Measurements from ENCODE around the gene AACS. TPM values are rescaled to one million over a fixed set of nuclear protein-coding genes. Genes with fewer than 3 reads are reported as not detected.

Gene AACS
- total and polyA plus RNA-seq, 2 of the 8 experiments (the other 6 are each of a cell fraction or from before 2014, with no cell fraction given) = 51.9 to 52.4 TPM

DNA sequence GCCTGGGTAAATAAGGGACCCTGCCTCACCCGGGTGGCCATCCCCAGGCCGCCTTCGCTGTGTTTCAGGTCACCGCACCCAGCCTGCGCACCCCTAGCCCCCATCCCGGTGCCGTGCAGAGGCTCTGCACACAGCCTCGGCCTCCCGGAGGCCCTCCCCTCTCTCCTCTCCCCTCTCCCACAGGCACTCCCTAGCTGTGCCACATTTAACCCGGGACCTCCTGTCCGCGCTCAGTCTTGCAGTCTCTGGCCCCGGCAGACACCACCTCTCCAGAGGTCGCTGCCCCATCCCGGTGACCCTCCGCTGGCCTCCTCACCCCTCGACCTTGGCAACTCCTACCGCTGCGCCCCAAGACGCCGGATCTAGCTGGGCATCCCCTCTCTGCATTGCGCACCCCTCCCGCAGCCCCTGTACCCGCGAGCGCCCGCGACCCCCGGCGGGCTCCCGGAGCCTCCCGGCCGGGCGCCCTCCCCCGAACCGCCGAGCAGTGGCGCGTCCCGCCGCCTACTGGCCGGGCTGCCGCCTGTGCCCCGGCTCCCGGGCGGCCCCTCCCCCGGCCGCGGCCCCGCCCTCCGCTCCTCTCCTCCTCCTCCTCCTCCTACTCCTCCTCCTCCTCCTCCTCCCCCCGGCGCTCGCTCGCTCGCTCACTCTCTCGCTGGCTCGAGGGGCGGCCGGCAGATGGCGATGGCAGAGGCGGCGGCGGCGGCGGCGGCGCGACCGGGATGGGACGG lies 120.7 kb downstream of the AACS start, which contains the start of gene TMEM132B:
TSS of gene TMEM132B (plus strand) at position 647 of the 731 bp plus-strand sequence.
- peak within 1 kb of the TSS; percentile 48; the same call in 1 of the 2 replicates for H2BK20ac ChIP-seq (ENCODE audit: low read length)
- H2AK5ac ChIP-seq (ENCODE audit: low read depth, low read length) = no peak within 1 kb of the TSS
- no peak within 1 kb of the TSS for H3K14ac ChIP-seq (ENCODE audit: insufficient read length)
- peak within 1 kb of the TSS; percentile 54 to 91 (median 72) for H3K4me3 ChIP-seq (ENCODE audit: extremely low read depth in 1 of 4, insufficient read depth in 2 of 4, low read depth in 3 of 4, low read length in 4 of 4)
- H2BK12ac ChIP-seq (ENCODE audit: low read depth, low read length) = peak within 1 kb of the TSS; percentile 95; the same call in 1 of the 2 replicates
- H3K18ac ChIP-seq (ENCODE audit: extremely low read depth, low read length) = peak within 1 kb of the TSS; percentile 94
- WGBS, 2 experiments (ENCODE audit: extremely low coverage in 1 of 2, insufficient coverage in 1 of 2, insufficient read length in 1 of 2, insufficient replicate concordance in 2 of 2, low coverage in 1 of 2, low lambda C conversion rate in 2 of 2, missing lambda C conversion rate in 1 of 2) = 0% methylated on average over 15 of the region's 71 CpGs; no CpG with 5 or more reads in 1 of the 2 experiments
- H3K27ac ChIP-seq (ENCODE audit: low read depth, low read length) = 0 out of 2 replicates have a peak within 1 kb of the TSS, but pooled peaks have one; percentile 6
- peaks cover 31% of the 10 kb centered on the region for H3K23me2 ChIP-seq (ENCODE audit: low read depth, low read length)
- H3K27me3 ChIP-seq (replicated peaks in 1 of 4; ENCODE audit: control insufficient read depth in 3 of 4, extremely low read depth in 1 of 4, insufficient read depth in 3 of 4, low read length in 3 of 4) = peaks cover 0 to 11% (median 5%) of the 10 kb centered on the region in 4 experiments; a peak in 4 of 7 replicates
- peaks cover 8% of the 10 kb centered on the region for H3K79me1 ChIP-seq (ENCODE audit: low read depth, low read length)
- H2BK5ac ChIP-seq (ENCODE audit: low read depth, low read length) = peak within 1 kb of the TSS; percentile 96
- peak within 1 kb of the TSS; percentile 83 for H3K4ac ChIP-seq (replicated peaks; ENCODE audit: insufficient read length, low read depth, low read length)
- peak in 1 of 2 experiments; percentile 89 for DNase-seq (ENCODE audit: low read depth in 1 of 2, low spot score in 2 of 2)
- peaks cover 0 to 10% of the 10 kb centered on the region in 2 experiments for H4K20me1 ChIP-seq (replicated peaks in 1 of 2; ENCODE audit: control insufficient read depth in 1 of 2, insufficient read depth in 2 of 2, low read length in 2 of 2)
- H3K56ac ChIP-seq (replicated peaks; ENCODE audit: insufficient read length, low read depth, low read length) = peak within 1 kb of the TSS; percentile 73
- no peak within 1 kb of the TSS for H3K23ac ChIP-seq (ENCODE audit: insufficient read length)
- peak within 1 kb of the TSS; percentile 92 for H4K8ac ChIP-seq (ENCODE audit: extremely low read depth, insufficient read depth, low read length)
- H4K91ac ChIP-seq (replicated peaks; ENCODE audit: insufficient read length, low read length) = peak within 1 kb of the TSS; percentile 97
- peak within 1 kb of the TSS; percentile 69 for H2BK120ac ChIP-seq (replicated peaks; ENCODE audit: low read depth, low read length)
- peak within 1 kb of the TSS; percentile 95; the same call in 1 of the 2 replicates for H2BK15ac ChIP-seq (ENCODE audit: low read length)
- H2AFZ ChIP-seq (ENCODE audit: low read length) = no peak within 1 kb of the TSS; the same call in 1 of the 2 replicates
- peak within 1 kb of the TSS in 3 of 4 experiments; percentile 52 to 91 (median 63); a peak in 5 of 7 replicates for H3K9ac ChIP-seq (replicated peaks in 1 of 4; ENCODE audit: extremely low read depth in 1 of 4, low read depth in 3 of 4, low read length in 3 of 4)
- peaks cover 0 to 29% of the 10 kb centered on the region in 2 experiments; a peak in 3 of 4 replicates for H3K79me2 ChIP-seq (ENCODE audit: control insufficient read depth in 1 of 2, insufficient read depth in 2 of 2, low read length in 2 of 2)
- H3K4me2 ChIP-seq (ENCODE audit: insufficient read depth in 1 of 2, low read depth in 2 of 2, low read length in 2 of 2) = peak within 1 kb of the TSS; percentile 76 to 100
- no peak for FAIRE-seq
- H3K4me1 ChIP-seq (replicated peaks in 1 of 4; ENCODE audit: control insufficient read depth in 3 of 4, insufficient read depth in 4 of 4, low read length in 3 of 4) = peaks cover 24 to 41% (median 26%) of the 10 kb centered on the region in 4 experiments
- ChIA-PET POLR2A (ENCODE audit: partially characterized antibody) (interaction anchor here (0.8 to 4.8 kb wide), 8 partner anchors 12 to 167 kb away, joined by 3 to 30 read pairs (median 3); no protein-coding TSS in a partner anchor), CTCF (ENCODE audit: partially characterized antibody) (interaction anchor here (1.0 to 1.7 kb wide), 6 partner anchors 16 to 148 kb away, joined by 3 to 5 read pairs (median 3); no protein-coding TSS in a partner anchor)
- H3K9me3 ChIP-seq (ENCODE audit: insufficient read depth in 2 of 2, low read depth in 1 of 2, low read length in 1 of 2) = no peaks in the 10 kb centered on the region; a peak in 1 of 4 replicates
- H4K5ac ChIP-seq (ENCODE audit: insufficient read length, low read depth, low read length) = peak within 1 kb of the TSS; percentile 68
- no peaks in the 10 kb centered on the region for H3K36me3 ChIP-seq (ENCODE audit: control insufficient read depth in 2 of 4, insufficient read depth in 4 of 4, low read length in 3 of 4)
- TF ChIP-seq FOSL1 (IDR thresholded peaks at IDR 0.05; ENCODE audit: insufficient read depth, low read depth, low read length) (no peak), TAF1 (IDR thresholded peaks at IDR 0.05; ENCODE audit: low read depth, low read length) (peak; percentile 76), PHF8 (conservative IDR thresholded peaks at IDR 0.05; ENCODE audit: low read depth, low read length) (peak; percentile 72), KDM4A (IDR thresholded peaks at IDR 0.05; ENCODE audit: low read depth, low read length, severe bottlenecking) (peak; percentile 25), KDM5A (IDR thresholded peaks at IDR 0.05; ENCODE audit: low read length) (no peak), TAF7 (optimal IDR thresholded peaks at IDR 0.05; ENCODE audit: borderline replicate concordance, low read depth, low read length) (peak; percentile 71), TBP (IDR thresholded peaks at IDR 0.05; ENCODE audit: low read depth, low read length) (peak; percentile 74; the same call in 1 of the 2 replicates), GABPA (IDR thresholded peaks at IDR 0.05; ENCODE audit: borderline replicate concordance, insufficient read depth, low read length) (no peak), CBX8 (IDR thresholded peaks at IDR 0.05; ENCODE audit: borderline replicate concordance, low read depth, low read length) (no peak)
- TF ChIP-seq, protein P1, sequence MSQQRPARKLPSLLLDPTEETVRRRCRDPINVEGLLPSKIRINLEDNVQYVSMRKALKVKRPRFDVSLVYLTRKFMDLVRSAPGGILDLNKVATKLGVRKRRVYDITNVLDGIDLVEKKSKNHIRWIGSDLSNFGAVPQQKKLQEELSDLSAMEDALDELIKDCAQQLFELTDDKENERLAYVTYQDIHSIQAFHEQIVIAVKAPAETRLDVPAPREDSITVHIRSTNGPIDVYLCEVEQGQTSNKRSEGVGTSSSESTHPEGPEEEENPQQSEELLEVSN (IDR thresholded peaks at IDR 0.05) = no peak

All from H1 (cell line).